Cardiac muscle cell (in vitro differentiated cells and primary cell): ENCODE measurements around the gene RPS19BP1. TPM values are rescaled to one million over a fixed set of nuclear protein-coding genes. Genes with fewer than 3 reads are reported as not detected.

ENCODE experiments used
- DNase-seq, 2 donors: peaks; one replicate each; pipeline versions ENCODE4 v3.0.0 to v3.0.0-alpha.2; 2010 to 2017; ENCODE audit warnings: low read depth in 1 of 2, low spot score in 1 of 2
- H3K27ac ChIP-seq: fragments of 200-600 bp; sonication (generic); 2 replicates; pipeline ENCODE4 v1.5.1; 2016
- H3K27me3 ChIP-seq: fragments of 200-600 bp; sonication (generic); 2 replicates; pipeline ENCODE4 v1.6.0; 2016; ENCODE audit warnings: control low read depth
- H3K36me3 ChIP-seq: fragments of 200-600 bp; sonication (generic); 2 replicates; pipeline ENCODE4 v1.5.1; 2016; ENCODE audit warnings: control low read depth
- H3K4me1 ChIP-seq: fragments of 200-600 bp; sonication (generic); 2 replicates; pipeline ENCODE4 v1.8.1; 2017; ENCODE audit warnings: low read depth, mild to moderate bottlenecking, mixed run types
- H3K4me3 ChIP-seq: fragments of 200-600 bp; sonication (generic); 2 replicates; pipeline ENCODE4 v1.5.1; 2016; ENCODE audit warnings: mild to moderate bottlenecking
- H3K9me3 ChIP-seq: fragments of 200-600 bp; sonication (generic); 2 replicates; pipeline ENCODE4 v1.5.1; 2017; ENCODE audit warnings: low read depth, mild to moderate bottlenecking, control low read depth
- CTCF ChIP-seq: IDR thresholded peaks from 2 replicates; pipeline ENCODE4 v1.5.1; 2012; ENCODE audit warnings: low read depth, mild to moderate bottlenecking, low read length
- polyA plus RNA-seq: library from polyadenylated mRNA; unstranded; fragments of >200 nt; fragmentation: Nextera tagmentation; extraction: Ambion mirVana; gene quantifications from 2 replicates; pipeline ENCODE4 v1.2.1, GENCODE V29; 2016
- total RNA-seq: library from RNA; depleted of rRNA; stranded (reverse); fragments of >200 nt; gene quantifications from 2 replicates; pipeline ENCODE4 v1.2.3, GENCODE V29; 2016

The RPS19BP1 gene
- total and polyA plus RNA-seq, 2 experiments from 2014 or later = 144 to 150 TPM

- Histone ChIP-seq H3K36me3 (no peaks in the 10 kb centered on the region), H3K4me1 (no peaks in the 10 kb centered on the region), H3K27me3 (peaks cover 49% of the 10 kb centered on the region), H3K9me3 (no peaks in the 10 kb centered on the region), H3K4me3 (no peak overlapping the region), H3K27ac (no peak overlapping the region)
- no peak for TF ChIP-seq CTCF
- no peak for DNase-seq
These were observed 20.9 kb upstream of the RPS19BP1 start for GRCh38 chr22:39553429-39553828.

- Histone ChIP-seq H3K9me3 (no peaks in the 10 kb centered on the region), H3K27me3 (peaks cover 49% of the 10 kb centered on the region), H3K27ac (no peak overlapping the region), H3K4me1 (no peaks in the 10 kb centered on the region), H3K4me3 (no peak overlapping the region), H3K36me3 (no peaks in the 10 kb centered on the region)
- DNase-seq = no peak
- no peak for TF ChIP-seq CTCF
These were observed 15.0 kb upstream of the RPS19BP1 start for GRCh38 chr22:39547587-39547947.

- H3K36me3 ChIP-seq = no peaks in the 10 kb centered on the region
- H3K9me3 ChIP-seq = no peaks in the 10 kb centered on the region
- H3K4me1 ChIP-seq = no peaks in the 10 kb centered on the region
- no peak for DNase-seq
- TF ChIP-seq CTCF = no peak
- no peak overlapping the region for H3K27ac ChIP-seq
- peaks cover 49% of the 10 kb centered on the region for H3K27me3 ChIP-seq
- no peak overlapping the region for H3K4me3 ChIP-seq
These were observed 14.5 kb upstream of the RPS19BP1 start for GRCh38 chr22:39546889-39547586.

GRCh38 chr22:39545386-39546365 is 13.1 kb upstream of the RPS19BP1 start:
- no peak overlapping the region for H3K4me3 ChIP-seq
- H3K4me1 ChIP-seq = no peaks in the 10 kb centered on the region
- DNase-seq = peak; percentile 61 to 86
- peaks cover 49% of the 10 kb centered on the region for H3K27me3 ChIP-seq
- no peaks in the 10 kb centered on the region for H3K36me3 ChIP-seq
- H3K9me3 ChIP-seq = no peaks in the 10 kb centered on the region
- H3K27ac ChIP-seq = no peak overlapping the region
- no peak for TF ChIP-seq CTCF

GRCh38 chr22:39543095-39543494 is 10.5 kb upstream of the RPS19BP1 start:
- H3K27ac ChIP-seq = no peak overlapping the region
- H3K4me3 ChIP-seq = no peak overlapping the region
- peaks cover 28% of the 10 kb centered on the region for H3K27me3 ChIP-seq
- DNase-seq = peak; percentile 46 to 68
- H3K9me3 ChIP-seq = no peaks in the 10 kb centered on the region
- peak; percentile 60 for TF ChIP-seq CTCF
- no peaks in the 10 kb centered on the region for H3K4me1 ChIP-seq
- no peaks in the 10 kb centered on the region for H3K36me3 ChIP-seq
